ENCODE measurements around the gene SLC6A3. TPM values are rescaled to one million over a fixed set of nuclear protein-coding genes. Genes with fewer than 3 reads are reported as not detected.
A peak's percentile ranks its signal among the peaks of the same experiment; 100 is the strongest.

SLC6A3 gene
- total RNA-seq, 2 donors from 2014 or later: not detected

DNA sequence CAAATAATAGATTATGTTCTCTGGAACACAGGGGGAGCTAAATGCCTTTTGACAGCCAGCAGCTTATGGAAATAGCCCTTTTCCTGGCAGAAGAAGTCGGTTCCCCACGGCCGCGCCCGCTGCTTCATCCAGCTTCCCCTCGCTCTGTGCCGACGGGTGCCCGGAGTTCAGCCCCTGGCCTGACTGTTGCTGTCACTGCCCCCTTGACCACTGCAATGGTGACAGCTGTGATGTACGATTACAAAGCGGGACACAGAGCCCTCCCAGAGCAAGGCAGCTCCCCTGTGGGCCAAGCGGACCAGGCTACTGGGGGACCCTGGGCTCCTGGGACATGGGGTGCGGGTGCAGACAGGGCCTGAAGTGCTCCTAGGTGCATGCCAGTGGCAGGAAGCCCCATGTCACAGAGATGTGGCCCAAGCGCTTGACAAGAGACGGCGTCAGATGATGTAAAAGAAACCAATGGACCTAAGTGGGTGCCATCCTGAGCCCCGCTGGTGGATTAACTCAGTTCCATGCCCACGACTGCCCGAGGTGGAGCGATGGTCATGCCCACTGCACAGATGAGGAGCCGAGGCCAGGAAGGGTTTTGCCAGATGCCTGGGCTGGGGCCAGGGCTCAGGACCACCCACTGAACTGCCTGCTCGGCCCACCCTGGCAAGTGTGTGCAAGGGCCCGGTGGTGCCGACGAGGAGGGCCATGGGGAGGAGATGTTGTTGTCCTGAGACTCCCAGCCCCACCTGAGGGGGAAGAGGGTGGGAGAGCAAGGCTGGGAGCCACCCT is 87.1 kb downstream of the SLC6A3 start:
- Mint-ChIP-seq H3K27me3 (peaks cover 3% of the 10 kb centered on the region), H3K4me3 (no peak overlapping the region), H3K4me1 (no peaks in the 10 kb centered on the region), H3K9me3 (no peaks in the 10 kb centered on the region), H3K27ac (no peak overlapping the region), H3K36me3 (ENCODE audit: low read depth) (no peaks in the 10 kb centered on the region)
- ATAC-seq (replicated peaks): no peak

DNA sequence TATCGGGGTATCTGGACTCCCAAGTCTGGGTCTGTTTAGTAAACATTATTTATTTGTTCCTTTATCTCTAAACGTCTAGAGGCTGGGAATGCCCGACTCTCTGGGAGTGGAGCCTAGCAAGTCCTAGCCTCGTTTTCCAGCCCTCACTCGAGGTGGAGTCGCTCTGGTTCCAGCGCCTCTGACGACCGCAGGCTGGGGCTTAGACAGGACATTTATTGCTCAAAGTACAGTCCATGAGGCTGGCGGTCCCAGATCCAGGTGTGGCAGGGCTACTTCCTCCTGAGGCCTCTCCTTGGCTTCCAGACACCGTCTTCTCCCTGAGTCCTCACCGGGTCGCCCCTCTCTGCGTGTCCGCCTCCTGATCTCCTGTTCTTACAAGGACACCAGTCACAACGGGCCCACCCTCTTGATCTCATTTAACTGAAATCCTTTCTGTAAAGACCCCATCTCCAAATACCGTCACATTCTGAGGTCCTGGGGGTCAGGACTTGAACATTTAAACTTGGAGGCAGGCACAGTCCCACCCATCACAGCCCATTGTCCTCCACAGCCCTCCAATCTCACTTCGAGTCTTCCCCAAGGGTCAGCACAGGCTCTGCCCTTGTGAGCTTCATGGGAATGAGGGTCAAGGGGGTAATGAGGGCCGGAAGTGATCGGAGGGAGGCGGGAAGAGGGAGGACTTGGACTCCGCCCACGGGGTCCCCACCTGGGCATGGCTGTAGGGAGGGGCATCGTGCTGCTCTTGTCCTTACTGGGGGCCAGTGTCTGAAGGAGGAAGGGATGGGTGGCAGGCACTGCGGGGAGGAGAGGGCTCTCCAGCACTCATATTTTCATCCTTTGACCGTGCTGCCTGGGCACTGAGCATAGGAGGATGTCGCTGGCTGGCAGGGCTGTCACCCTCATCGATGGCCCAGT is 88.1 kb downstream of the SLC6A3 start:
- no peak for ATAC-seq (replicated peaks)
- Mint-ChIP-seq H3K36me3 (ENCODE audit: low read depth) (no peaks in the 10 kb centered on the region), H3K4me1 (no peaks in the 10 kb centered on the region), H3K27ac (no peak overlapping the region), H3K27me3 (peaks cover 3% of the 10 kb centered on the region), H3K4me3 (no peak overlapping the region), H3K9me3 (no peaks in the 10 kb centered on the region)

DNA sequence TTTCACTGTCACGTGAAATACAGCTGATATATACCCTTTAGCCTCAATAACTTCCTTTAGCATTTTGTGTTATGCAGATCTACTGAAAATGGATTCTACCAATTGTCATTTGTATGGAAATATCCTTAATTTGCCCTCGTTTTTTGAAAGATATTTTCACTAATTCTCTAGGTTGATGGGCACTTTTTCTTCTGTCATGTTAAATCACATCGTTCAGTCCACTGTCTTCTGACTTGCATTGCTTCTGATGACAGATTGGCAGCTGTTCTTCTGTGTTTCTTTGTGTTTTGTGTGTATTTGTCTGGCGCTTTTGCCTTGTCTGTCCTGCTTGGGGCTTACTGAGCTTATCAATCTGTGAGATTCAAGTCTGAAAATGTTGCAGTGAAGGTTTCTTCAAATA is 90.7 kb downstream of the SLC6A3 start:
- ATAC-seq (replicated peaks): no peak
- Mint-ChIP-seq H3K9me3 (no peaks in the 10 kb centered on the region), H3K4me3 (no peak overlapping the region), H3K27ac (no peak overlapping the region), H3K36me3 (ENCODE audit: low read depth) (no peaks in the 10 kb centered on the region), H3K27me3 (peaks cover under 1% of the 10 kb centered on the region), H3K4me1 (no peaks in the 10 kb centered on the region)

DNA sequence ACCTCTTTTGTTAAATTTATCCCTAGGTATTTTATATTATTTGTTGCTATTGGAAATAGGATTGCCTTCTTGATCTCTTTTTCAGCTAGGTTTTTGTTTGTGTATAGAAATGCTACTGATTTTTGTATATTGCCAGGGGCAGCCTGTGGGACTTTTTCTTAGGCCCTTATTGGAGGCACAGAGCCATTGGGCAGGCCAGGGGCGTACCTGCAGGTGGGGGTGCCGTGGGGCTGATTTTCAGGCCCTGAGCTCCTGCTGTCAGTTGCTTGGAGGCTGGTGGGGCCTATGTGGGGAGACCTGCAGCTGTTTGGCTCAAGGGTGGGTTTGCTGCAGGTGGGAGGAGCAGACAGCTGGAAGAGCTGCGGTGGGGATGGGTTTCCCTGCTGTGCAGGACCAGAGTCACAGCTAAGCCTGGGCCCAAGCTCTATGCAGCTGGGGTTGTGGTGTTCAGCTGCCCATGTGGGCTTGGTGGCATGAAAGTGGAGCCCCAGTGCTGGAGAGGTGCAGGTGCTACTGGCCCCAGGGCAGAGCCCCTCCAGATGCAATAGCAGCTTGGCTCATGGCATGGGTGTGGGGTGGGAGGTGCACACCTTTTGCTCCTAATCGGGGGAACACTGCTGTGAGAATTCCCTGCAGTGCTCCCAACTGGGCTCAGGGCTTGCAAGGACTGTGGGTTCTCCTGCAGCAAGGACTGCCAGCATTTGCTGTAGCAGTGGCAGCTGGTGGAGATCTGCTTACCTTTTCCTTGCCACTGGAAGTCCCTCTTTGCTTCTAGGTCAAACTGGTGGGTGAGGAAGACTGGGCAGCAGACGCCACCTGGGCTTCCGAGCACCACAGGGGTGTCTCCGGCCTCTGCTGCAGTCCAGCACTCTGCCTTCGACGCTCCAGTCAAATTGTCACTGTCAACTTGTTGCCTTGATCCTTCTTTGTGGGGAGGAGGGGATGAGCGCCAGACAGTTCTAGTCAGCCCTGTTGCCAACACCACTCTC is 92.7 kb downstream of the SLC6A3 start:
- no peaks in the 10 kb centered on the region for H3K9me3 Mint-ChIP-seq
- H3K4me1 Mint-ChIP-seq: no peaks in the 10 kb centered on the region
- no peak overlapping the region for H3K4me3 Mint-ChIP-seq
- H3K27ac Mint-ChIP-seq: no peak overlapping the region
- H3K36me3 Mint-ChIP-seq (ENCODE audit: low read depth): no peaks in the 10 kb centered on the region
- no peak for ATAC-seq (replicated peaks)
- H3K27me3 Mint-ChIP-seq: no peaks in the 10 kb centered on the region

DNA sequence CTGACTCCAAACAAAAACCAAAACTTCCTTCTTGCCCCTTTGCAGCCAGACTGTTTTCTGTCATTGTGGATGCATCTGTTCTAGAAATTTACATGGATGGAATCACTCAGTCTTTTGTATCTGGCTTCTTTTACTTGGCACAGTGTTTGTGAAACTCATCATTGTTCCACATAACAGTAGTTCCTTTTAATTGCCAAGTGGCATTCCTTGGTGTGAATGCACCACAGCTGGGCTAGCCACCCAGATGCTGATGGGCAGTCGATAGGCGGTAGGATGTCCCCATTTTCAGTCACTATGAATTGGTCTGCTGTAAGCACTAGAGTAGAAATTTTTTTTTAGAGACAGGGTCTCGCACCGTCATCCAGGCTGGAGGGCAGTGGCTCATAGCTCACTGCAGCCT is 94.1 kb downstream of the SLC6A3 start:
- Mint-ChIP-seq H3K9me3 (no peaks in the 10 kb centered on the region), H3K27me3 (no peaks in the 10 kb centered on the region), H3K36me3 (ENCODE audit: low read depth) (no peaks in the 10 kb centered on the region), H3K4me1 (no peaks in the 10 kb centered on the region), H3K27ac (no peak overlapping the region), H3K4me3 (no peak overlapping the region)
- ATAC-seq (replicated peaks): no peak

DNA sequence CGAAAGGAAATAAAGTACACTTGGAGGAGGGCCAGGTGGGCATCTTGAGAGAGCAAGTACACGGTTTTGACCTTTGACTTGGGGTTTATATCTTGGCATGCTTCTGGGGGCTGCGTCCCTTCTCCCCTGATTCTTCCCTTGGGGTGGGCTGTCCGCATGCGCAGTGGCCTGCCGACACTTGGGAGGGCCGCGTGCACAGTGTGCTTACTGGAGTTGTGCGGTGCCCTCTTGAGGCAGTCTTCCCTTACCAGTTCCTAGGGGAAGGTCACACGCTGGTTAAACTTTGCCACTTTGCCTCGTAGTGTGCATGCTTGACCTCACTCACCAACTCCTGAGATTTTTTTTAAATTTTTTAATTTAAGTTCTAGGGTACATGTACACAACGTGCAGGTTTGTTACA is 96.0 kb downstream of the SLC6A3 start:
- H3K27me3 Mint-ChIP-seq: no peaks in the 10 kb centered on the region
- no peak for ATAC-seq (replicated peaks)
- H3K9me3 Mint-ChIP-seq: no peaks in the 10 kb centered on the region
- H3K4me1 Mint-ChIP-seq: peaks cover under 1% of the 10 kb centered on the region
- H3K4me3 Mint-ChIP-seq: no peak overlapping the region
- peaks cover under 1% of the 10 kb centered on the region for H3K36me3 Mint-ChIP-seq (ENCODE audit: low read depth)
- no peak overlapping the region for H3K27ac Mint-ChIP-seq

DNA sequence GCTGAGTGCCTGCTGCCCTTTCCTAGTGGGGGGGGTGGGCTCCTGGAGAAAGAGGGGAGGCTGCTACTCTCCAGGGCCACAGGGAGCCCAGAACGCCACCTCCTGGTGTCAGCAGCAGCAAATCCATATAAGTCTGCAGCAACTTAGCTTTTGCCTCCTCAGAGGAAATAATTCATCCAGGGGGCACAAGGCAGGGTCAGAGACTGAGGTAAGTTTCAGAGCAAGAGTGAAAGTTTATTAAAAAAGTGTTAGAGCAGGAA is 96.3 kb downstream of the SLC6A3 start:
- peaks cover 4% of the 10 kb centered on the region for H3K4me1 Mint-ChIP-seq
- no peak overlapping the region for H3K4me3 Mint-ChIP-seq
- no peak for ATAC-seq (replicated peaks)
- H3K36me3 Mint-ChIP-seq (ENCODE audit: low read depth): peaks cover 4% of the 10 kb centered on the region
- H3K27ac Mint-ChIP-seq: no peak overlapping the region
- H3K9me3 Mint-ChIP-seq: no peaks in the 10 kb centered on the region
- H3K27me3 Mint-ChIP-seq: no peaks in the 10 kb centered on the region

DNA sequence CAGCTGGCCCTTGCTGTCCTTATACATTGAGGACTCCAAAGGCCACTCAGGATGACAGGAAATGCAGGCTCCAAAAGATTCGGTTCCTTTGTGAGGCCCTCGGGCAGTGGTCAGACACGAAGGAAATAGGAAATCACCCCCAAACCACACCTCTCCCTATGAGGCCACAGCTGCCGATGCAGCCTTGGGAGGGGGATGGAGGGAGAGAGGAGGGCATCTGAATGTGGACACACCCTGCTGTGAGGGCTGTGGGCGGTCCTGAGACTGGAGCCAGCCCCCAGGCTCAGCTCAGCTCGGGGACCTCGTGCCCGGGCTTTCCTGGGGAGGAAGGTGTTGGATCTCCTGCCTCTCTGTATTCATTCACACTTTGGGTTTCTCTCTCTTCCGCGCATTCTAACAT is 97.7 kb downstream of the SLC6A3 start:
- Mint-ChIP-seq H3K9me3 (no peaks in the 10 kb centered on the region), H3K4me1 (peaks cover 12% of the 10 kb centered on the region), H3K36me3 (ENCODE audit: low read depth) (peaks cover 15% of the 10 kb centered on the region), H3K27me3 (no peaks in the 10 kb centered on the region), H3K4me3 (no peak overlapping the region), H3K27ac (no peak overlapping the region)
- ATAC-seq (replicated peaks): no peak

DNA sequence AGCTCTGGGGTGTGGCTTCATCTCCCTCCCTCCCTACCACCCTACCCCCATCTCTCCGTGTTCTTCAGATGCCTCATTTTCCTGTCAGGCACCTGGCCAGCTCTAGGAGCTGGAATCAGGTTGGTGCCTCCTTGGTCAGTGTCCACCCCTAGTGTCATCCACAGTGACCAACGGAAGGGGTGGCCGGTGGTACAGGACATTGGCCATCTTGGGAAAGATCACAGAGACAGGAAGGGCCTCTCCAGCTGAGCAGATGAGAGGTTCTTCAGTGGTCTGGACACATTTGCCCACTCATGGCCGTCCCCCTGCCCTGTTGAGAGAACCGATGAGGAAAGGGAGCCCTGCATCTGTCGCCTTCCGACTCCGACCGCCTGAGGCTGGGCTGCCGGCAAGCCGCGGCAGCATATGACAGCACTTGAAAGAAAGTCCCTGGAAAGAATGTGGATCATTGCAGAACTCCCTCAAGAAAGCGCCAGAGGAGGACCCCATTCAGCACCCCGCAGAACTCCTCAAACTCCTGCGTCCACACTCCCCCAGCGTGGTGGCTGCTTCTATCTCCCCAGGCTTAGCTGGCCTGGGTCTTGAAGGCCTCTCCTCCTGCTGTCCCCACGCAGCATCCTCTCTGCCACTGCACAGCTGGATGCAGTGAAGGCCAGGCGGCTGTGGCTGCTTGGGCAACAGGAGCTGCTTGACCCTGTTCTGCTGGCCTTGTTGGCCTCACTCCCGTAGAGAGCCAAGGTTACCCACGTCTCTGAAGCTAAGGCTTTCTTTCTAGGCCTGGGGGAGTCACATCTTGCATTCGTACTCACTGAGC is 98.4 kb downstream of the SLC6A3 start:
- no peak overlapping the region for H3K27ac Mint-ChIP-seq
- no peaks in the 10 kb centered on the region for H3K27me3 Mint-ChIP-seq

DNA sequence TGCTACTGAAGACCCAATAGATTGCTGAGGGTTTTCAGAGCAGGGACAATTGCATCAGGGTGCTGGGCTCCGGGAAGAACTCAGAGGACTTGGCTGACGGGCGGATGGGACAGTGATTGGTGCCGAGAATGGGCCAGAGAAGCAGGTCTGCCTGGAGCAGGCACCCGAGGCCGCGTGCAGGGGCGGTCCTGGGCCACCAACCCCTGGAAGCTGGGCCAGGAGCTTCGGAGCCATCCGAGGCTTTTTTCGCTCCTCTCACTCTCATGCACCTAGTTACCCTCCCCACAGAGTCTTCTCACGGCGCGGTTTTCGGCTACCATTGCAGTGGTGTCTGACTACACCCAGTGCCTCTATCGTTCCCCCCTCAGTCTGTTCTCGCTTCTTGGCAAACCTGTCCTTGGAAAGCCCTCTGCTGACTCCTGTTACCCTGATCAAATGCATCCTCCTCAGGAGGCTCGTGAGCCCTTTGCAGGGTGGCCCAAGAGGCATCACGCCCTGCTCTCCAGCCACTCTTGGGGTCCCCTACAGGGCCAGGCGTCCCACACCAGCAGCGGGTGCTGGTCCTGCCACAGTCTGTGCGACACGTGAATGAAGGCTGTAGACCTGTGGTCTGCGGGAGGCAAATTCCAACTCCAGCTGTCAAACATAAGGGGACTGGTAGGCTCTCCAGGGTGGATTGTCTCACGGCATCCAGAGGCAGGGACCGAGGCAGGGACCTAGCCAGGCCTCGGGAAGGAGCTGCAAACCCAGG is 99.2 kb downstream of the SLC6A3 start:
- H3K9me3 Mint-ChIP-seq: no peaks in the 10 kb centered on the region
- H3K4me1 Mint-ChIP-seq: peaks cover 12% of the 10 kb centered on the region
- no peak for ATAC-seq (replicated peaks)
- peak overlapping the region; percentile 73 for H3K27ac Mint-ChIP-seq
- H3K36me3 Mint-ChIP-seq (ENCODE audit: low read depth): peaks cover 30% of the 10 kb centered on the region
- peak overlapping the region; percentile 70 for H3K4me3 Mint-ChIP-seq
- no peaks in the 10 kb centered on the region for H3K27me3 Mint-ChIP-seq

More for the DNA sequence above, 98.4 kb downstream of the SLC6A3 start:
- Mint-ChIP-seq H3K4me1 (peaks cover 12% of the 10 kb centered on the region), H3K4me3 (peak overlapping the region; percentile 70), H3K9me3 (no peaks in the 10 kb centered on the region), H3K36me3 (ENCODE audit: low read depth) (peaks cover 23% of the 10 kb centered on the region)
- ATAC-seq (replicated peaks): no peak

DNA sequence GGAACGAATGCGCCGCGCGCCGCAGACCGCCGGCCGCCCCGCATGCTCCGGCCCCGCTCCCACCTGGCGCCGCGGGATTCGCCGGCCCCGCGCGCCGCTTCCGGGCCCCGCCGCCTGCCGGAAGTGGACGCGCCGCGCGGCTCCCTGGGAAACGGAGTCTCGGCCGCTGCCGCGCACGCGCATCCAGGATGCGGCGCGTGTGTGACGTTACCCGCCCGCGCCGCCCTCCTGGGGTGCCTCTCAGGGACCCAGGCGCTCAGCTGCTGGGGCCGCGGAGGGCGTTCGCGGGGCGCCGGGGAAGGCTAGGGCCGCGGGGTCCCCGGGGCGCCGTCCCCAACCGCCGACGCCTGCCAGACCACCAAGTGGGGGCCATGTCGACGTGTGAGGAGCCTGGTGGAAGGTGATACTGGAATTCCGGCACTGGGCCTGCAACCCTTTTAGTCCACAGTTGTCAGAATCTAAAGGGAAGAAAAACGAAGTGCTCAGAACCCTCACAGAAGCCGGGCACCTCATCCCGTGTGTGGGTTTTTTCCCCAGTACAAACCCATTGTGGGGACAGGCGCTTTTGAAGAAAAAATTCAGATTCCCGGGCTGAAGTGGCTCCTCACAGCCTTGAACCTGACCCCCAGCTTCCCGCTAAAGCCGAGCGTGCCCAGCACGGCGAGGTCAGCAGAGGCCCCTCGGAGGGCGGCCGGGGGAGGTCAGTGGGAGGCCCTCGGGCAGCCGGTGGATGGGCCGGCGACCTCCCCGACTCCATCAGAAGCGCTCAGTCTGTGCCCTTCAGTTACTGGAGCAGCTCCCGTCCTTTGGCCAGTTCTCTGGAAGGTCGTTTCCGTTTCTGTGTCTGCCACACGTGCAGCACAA is 100.0 kb downstream of the SLC6A3 start, which contains the start of gene CLPTM1L:
TSS of gene CLPTM1L (minus strand) at position 125 of the 864 bp plus-strand sequence. CDS start 258 bp downstream, outside the sequence.
- H3K36me3 Mint-ChIP-seq (ENCODE audit: low read depth): peaks cover 39% of the 10 kb centered on the region
- no peaks in the 10 kb centered on the region for H3K27me3 Mint-ChIP-seq
- H3K9me3 Mint-ChIP-seq: no peaks in the 10 kb centered on the region
- peak; percentile 97 for ATAC-seq (replicated peaks)
- peak within 1 kb of the TSS; percentile 91 for H3K27ac Mint-ChIP-seq
- H3K4me1 Mint-ChIP-seq: peaks cover 12% of the 10 kb centered on the region
- peak within 1 kb of the TSS; percentile 96 for H3K4me3 Mint-ChIP-seq
